Caco-2 (cell line): ENCODE results near the gene SLC17A2. TPM values are rescaled to one million over a fixed set of nuclear protein-coding genes. Genes with fewer than 3 reads are reported as not detected.

Experiments used
- BruUV-seq: library from RNA; stranded (reverse); fragments of 400-500 nt; replicated peaks from 2 replicates; lab custom pipeline; 2021; lab: Mats Ljungman, UMichigan
- CTCF ChIA-PET: fragments of 300-600 bp; sonication (Branson Sonifier 250); formaldehyde crosslinking; loops from one replicate; lab custom pipeline; 2022; ENCODE audit warnings: antibody characterized with exemption; lab: Charles Lee
- POLR2A ChIA-PET: fragments of 300-600 bp; sonication (Branson Sonifier 250); formaldehyde crosslinking; loops from one replicate; lab custom pipeline; 2022; ENCODE audit warnings: antibody characterized with exemption; lab: Charles Lee
- DNase-seq, 2 experiments: peaks; one replicate each; pipeline versions ENCODE4 v3.0.0 to v3.0.0-alpha.2; 2020 to 2022
- H3K27me3 ChIP-seq: replicated peaks from 2 replicates; pipeline ENCODE4 v1.6.0; 2011; ENCODE audit warnings: low read length; ENCODE audit not compliant: control insufficient read depth, insufficient read depth
- H3K36me3 ChIP-seq: 2 replicates; pipeline ENCODE4 v1.5.1; 2011; ENCODE audit warnings: low read length; ENCODE audit not compliant: control insufficient read depth, insufficient read depth
- H3K4me1 ChIP-seq: fragments of 250-450 bp; sonication (Bioruptor Pico); 2 replicates; pipeline ENCODE4 v1.5.1; 2020; ENCODE audit warnings: mild to moderate bottlenecking
- H3K4me3 ChIP-seq: 2 replicates; pipeline ENCODE4 v1.5.1; 2011; ENCODE audit warnings: low read depth, mild to moderate bottlenecking, control low read depth, low read length
- H3K9me3 ChIP-seq: fragments of 250-450 bp; sonication (Bioruptor Pico); 2 replicates; pipeline ENCODE4 v1.5.1; 2020; ENCODE audit warnings: mild to moderate bottlenecking, moderate library complexity
- H3K27ac Mint-ChIP-seq: one replicate; pipeline ENCODE4 v1.8.0; 2022; ENCODE audit warnings: mixed read lengths; ENCODE audit not compliant: unreplicated experiment
- H3K27me3 Mint-ChIP-seq: one replicate; pipeline ENCODE4 v1.8.0; 2022; ENCODE audit warnings: mixed read lengths; ENCODE audit not compliant: insufficient read depth, unreplicated experiment
- H3K36me3 Mint-ChIP-seq: one replicate; pipeline ENCODE4 v1.8.0; 2022; ENCODE audit warnings: mild to moderate bottlenecking, mixed read lengths; ENCODE audit not compliant: insufficient read depth, unreplicated experiment
- H3K4me1 Mint-ChIP-seq: one replicate; pipeline ENCODE4 v1.8.0; 2022; ENCODE audit warnings: low read depth, mixed read lengths; ENCODE audit not compliant: unreplicated experiment
- H3K4me3 Mint-ChIP-seq: one replicate; pipeline ENCODE4 v1.8.0; 2022; ENCODE audit warnings: mild to moderate bottlenecking, moderate library complexity, mixed read lengths; ENCODE audit not compliant: unreplicated experiment
- H3K9me3 Mint-ChIP-seq: one replicate; pipeline ENCODE4 v1.8.0; 2022; ENCODE audit warnings: mixed read lengths; ENCODE audit not compliant: unreplicated experiment
- intact Hi-C: fragments of 100-400 bp; cut with micrococcal nuclease; formaldehyde crosslinking; loops from one replicate; pipeline ENCODE4 v1.10.0; 2022; ENCODE audit not compliant: unreplicated experiment
- total RNA-seq: library from RNA; stranded (reverse); gene quantifications from 2 replicates; pipeline ENCODE4 v1.2.3, GENCODE V29; 2022
- TF ChIP-seq, protein P1 (sequence below), 2 experiments: fragments of 200-600 bp in 1 of 2; IDR thresholded peaks; 1 replicate in 1 of 2; 2 replicates in 1 of 2; pipeline versions ENCODE4 v1.5.1 to v1.8.0; 2011 to 2022; ENCODE audit warnings: antibody characterized with exemption in 1 of 2, control low read depth in 1 of 2, inconsistent platforms in 1 of 2, low read depth in 1 of 2, low read length in 1 of 2, mild to moderate bottlenecking in 1 of 2, moderate library complexity in 1 of 2; ENCODE audit not compliant: insufficient read depth in 1 of 2, severe bottlenecking in 1 of 2, unreplicated experiment in 1 of 2

Gene SLC17A2
- total RNA-seq, 1 experiment from 2014 or later = not detected

DNA sequence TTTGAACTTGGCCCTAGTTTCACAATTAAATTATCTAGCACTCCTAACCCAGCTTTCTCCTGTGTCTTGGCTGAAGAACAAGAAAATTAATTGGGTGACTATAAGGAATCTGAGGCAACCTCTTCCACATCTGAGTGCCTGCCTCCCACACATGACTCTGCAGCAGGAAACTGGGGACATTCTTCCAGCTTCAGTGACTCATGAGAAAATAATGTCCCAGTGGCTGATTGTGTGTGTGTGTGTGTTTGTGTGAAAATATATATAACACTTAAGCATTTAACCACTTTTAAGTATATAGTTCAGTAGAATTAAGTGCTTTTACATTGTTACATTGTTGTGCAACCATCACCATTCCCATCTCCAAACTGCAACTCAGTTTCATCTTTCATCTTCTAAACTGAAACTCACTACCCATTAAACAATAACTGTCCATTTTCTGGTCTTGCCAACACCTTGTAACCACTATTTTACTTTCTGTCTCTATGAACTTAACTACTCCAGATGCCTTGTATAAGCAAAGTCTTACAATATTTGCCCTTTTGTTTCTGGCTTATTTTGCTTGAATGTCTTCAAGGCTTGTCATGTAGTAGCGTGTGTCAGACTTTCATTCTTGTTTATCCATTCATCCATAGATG is 40.8 kb upstream of the SLC17A2 start:
- TF ChIP-seq, protein P1, sequence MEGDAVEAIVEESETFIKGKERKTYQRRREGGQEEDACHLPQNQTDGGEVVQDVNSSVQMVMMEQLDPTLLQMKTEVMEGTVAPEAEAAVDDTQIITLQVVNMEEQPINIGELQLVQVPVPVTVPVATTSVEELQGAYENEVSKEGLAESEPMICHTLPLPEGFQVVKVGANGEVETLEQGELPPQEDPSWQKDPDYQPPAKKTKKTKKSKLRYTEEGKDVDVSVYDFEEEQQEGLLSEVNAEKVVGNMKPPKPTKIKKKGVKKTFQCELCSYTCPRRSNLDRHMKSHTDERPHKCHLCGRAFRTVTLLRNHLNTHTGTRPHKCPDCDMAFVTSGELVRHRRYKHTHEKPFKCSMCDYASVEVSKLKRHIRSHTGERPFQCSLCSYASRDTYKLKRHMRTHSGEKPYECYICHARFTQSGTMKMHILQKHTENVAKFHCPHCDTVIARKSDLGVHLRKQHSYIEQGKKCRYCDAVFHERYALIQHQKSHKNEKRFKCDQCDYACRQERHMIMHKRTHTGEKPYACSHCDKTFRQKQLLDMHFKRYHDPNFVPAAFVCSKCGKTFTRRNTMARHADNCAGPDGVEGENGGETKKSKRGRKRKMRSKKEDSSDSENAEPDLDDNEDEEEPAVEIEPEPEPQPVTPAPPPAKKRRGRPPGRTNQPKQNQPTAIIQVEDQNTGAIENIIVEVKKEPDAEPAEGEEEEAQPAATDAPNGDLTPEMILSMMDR (IDR thresholded peaks at IDR 0.05; ENCODE audit: insufficient read depth in 1 of 2, low read depth in 1 of 2, low read length in 1 of 2, severe bottlenecking in 1 of 2, unreplicated experiment in 1 of 2) = no peak
- Mint-ChIP-seq H3K36me3 (peaks cover 6% of the 10 kb centered on the region), H3K27ac (peak overlapping the region; percentile 84), H3K9me3 (no peaks in the 10 kb centered on the region), H3K4me3 (peak overlapping the region; percentile 36), H3K4me1 (peaks cover 26% of the 10 kb centered on the region), H3K27me3 (no peaks in the 10 kb centered on the region)
- POLR2A ChIA-PET = no interaction called here
- H3K9me3 ChIP-seq = no peaks in the 10 kb centered on the region
- no peaks in the 10 kb centered on the region for H3K36me3 ChIP-seq
- no peak overlapping the region for H3K4me3 ChIP-seq
- intact Hi-C loops = no loop called here
- no peaks in the 10 kb centered on the region for H3K27me3 ChIP-seq
- CTCF ChIA-PET = interaction anchor here (1.2 kb wide), 1 partner anchor 22 kb away, joined by 3 read pairs; no protein-coding TSS in a partner anchor
- DNase-seq = peak; percentile 32 to 47
- H3K4me1 ChIP-seq = peaks cover 42% of the 10 kb centered on the region
- no TSS peak for BruUV-seq

DNA sequence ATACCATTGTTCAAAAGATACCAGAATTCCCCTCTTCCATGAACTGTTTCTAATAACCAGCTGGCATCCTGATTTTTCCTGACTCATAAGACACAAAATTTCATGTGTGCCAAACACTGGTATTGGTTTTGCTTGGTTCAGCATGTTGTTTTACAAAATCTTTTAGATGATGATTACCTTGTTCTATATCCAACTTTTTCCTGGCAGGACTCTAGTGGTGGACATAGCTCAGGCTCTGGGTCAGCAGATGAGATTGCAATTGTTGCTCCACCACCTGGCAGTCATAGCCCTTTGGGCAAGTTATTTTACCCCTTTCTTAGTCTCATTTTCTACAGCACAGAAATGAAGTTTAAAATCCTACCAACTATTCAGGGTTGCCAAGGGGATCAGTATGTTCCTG is 38.3 kb upstream of the SLC17A2 start:
- peaks cover 22% of the 10 kb centered on the region for H3K4me1 Mint-ChIP-seq
- intact Hi-C loops = no loop called here
- Histone ChIP-seq H3K4me3 (no peak overlapping the region), H3K36me3 (no peaks in the 10 kb centered on the region), H3K27me3 (no peaks in the 10 kb centered on the region), H3K9me3 (no peaks in the 10 kb centered on the region), H3K4me1 (peaks cover 33% of the 10 kb centered on the region)
- H3K27ac Mint-ChIP-seq = no peak overlapping the region
- H3K36me3 Mint-ChIP-seq = peaks cover 6% of the 10 kb centered on the region
- no peak for DNase-seq
- ChIA-PET CTCF (no interaction called here), POLR2A (interaction anchor here (0.7 kb wide), 1 partner anchor 29 kb away, joined by 3 read pairs; no protein-coding TSS in a partner anchor)
- H3K27me3 Mint-ChIP-seq = no peaks in the 10 kb centered on the region
- H3K4me3 Mint-ChIP-seq = no peak overlapping the region
- TF ChIP-seq, protein P1 (IDR thresholded peaks at IDR 0.05; ENCODE audit: insufficient read depth in 1 of 2, low read depth in 1 of 2, low read length in 1 of 2, severe bottlenecking in 1 of 2, unreplicated experiment in 1 of 2) = no peak
- H3K9me3 Mint-ChIP-seq = no peaks in the 10 kb centered on the region
- no TSS peak for BruUV-seq

DNA sequence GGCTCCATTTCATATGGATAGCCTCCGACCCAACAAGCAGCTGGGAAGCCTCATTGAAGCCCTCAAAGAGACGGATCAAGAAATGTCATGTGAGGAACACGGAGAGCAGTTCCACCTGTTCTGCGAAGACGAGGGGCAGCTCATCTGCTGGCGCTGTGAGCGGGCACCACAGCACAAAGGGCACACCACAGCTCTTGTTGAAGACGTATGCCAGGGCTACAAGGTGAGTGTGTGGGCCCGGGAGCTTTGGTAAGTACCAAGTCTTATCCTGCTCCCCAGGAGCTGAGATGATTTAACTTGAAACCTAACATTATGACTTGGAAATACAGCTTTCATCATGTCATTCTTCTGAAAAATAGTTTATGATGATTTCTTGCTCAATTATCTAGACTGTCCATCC is 36.2 kb upstream of the SLC17A2 start:
- Histone ChIP-seq H3K4me1 (peaks cover 17% of the 10 kb centered on the region), H3K4me3 (no peak overlapping the region), H3K27me3 (no peaks in the 10 kb centered on the region), H3K36me3 (no peaks in the 10 kb centered on the region), H3K9me3 (no peaks in the 10 kb centered on the region)
- TF ChIP-seq, protein P1 (IDR thresholded peaks at IDR 0.05; ENCODE audit: insufficient read depth in 1 of 2, low read depth in 1 of 2, low read length in 1 of 2, severe bottlenecking in 1 of 2, unreplicated experiment in 1 of 2) = no peak
- no peak overlapping the region for H3K27ac Mint-ChIP-seq
- BruUV-seq = no TSS peak
- H3K27me3 Mint-ChIP-seq = no peaks in the 10 kb centered on the region
- ChIA-PET CTCF (no interaction called here), POLR2A (no interaction called here)
- peaks cover 4% of the 10 kb centered on the region for H3K36me3 Mint-ChIP-seq
- no peak overlapping the region for H3K4me3 Mint-ChIP-seq
- intact Hi-C loops = no loop called here
- H3K9me3 Mint-ChIP-seq = no peaks in the 10 kb centered on the region
- DNase-seq = no peak
- H3K4me1 Mint-ChIP-seq = peaks cover 27% of the 10 kb centered on the region
